Measurements from ENCODE around the gene ANKRD36C. TPM values are rescaled to one million over a fixed set of nuclear protein-coding genes. Genes with fewer than 3 reads are reported as not detected.
"Not testable (repeated sequence)": the region's sequence is repeated elsewhere in the genome, so short reads cannot be mapped to it uniquely, and the experiment has no call there.

Gene ANKRD36C
- total and polyA plus RNA-seq, 2 experiments from 2014 or later, result 16.2 to 16.8 TPM

- H3K4me1 Mint-ChIP-seq, result 0 out of 3 replicates have a peak, but pooled peaks cover 2% of the 10 kb centered on the region
- Histone ChIP-seq H2AFZ (no peak overlapping the region), H3K4me3 (no peak overlapping the region), H3K27ac (ENCODE audit: low read depth) (no peak overlapping the region), H3K9me2 (ENCODE audit: insufficient read depth) (no peaks in the 10 kb centered on the region), H3K27me3 (ENCODE audit: insufficient read depth) (no peaks in the 10 kb centered on the region), H4K20me1 (replicated peaks; ENCODE audit: insufficient read depth) (no peaks in the 10 kb centered on the region), H3K79me2 (replicated peaks; ENCODE audit: insufficient read depth) (no peaks in the 10 kb centered on the region), H3K36me3 (ENCODE audit: insufficient read depth) (no peaks in the 10 kb centered on the region), H3K4me1 (ENCODE audit: insufficient read depth) (no peaks in the 10 kb centered on the region), H3F3A (replicated peaks; ENCODE audit: low read depth) (no peaks in the 10 kb centered on the region), H3K4me2 (no peak overlapping the region)
- no peaks in the 10 kb centered on the region for H3K9me3 Mint-ChIP-seq
- H3K4me3 Mint-ChIP-seq, result no peak overlapping the region
- H3K27ac Mint-ChIP-seq, result no peak overlapping the region
- H3K36me3 Mint-ChIP-seq (ENCODE audit: low read depth), result no peaks in the 10 kb centered on the region; the same call in 2 of the 3 replicates
- peaks cover 12% of the 10 kb centered on the region for H3K27me3 Mint-ChIP-seq (ENCODE audit: insufficient read depth, low read depth, poor library complexity)
- ATAC-seq, result no peak
- TF ChIP-seq CREB1 (CRISPR knock-in tag; IDR thresholded peaks at IDR 0.05; ENCODE audit: low read depth), result no peak
- TF ChIP-seq NANOG (IDR thresholded peaks at IDR 0.05; ENCODE audit: borderline replicate concordance), result no peak
- TF ChIP-seq EZH2phosphoT487 (IDR thresholded peaks at IDR 0.05; ENCODE audit: unreplicated experiment), result no peak
- DNase-seq (ENCODE audit: low spot score), result no peak
These were observed 33.5 kb upstream of the ANKRD36C start for GRCh38 chr2:96025194-96025492.

DNA sequence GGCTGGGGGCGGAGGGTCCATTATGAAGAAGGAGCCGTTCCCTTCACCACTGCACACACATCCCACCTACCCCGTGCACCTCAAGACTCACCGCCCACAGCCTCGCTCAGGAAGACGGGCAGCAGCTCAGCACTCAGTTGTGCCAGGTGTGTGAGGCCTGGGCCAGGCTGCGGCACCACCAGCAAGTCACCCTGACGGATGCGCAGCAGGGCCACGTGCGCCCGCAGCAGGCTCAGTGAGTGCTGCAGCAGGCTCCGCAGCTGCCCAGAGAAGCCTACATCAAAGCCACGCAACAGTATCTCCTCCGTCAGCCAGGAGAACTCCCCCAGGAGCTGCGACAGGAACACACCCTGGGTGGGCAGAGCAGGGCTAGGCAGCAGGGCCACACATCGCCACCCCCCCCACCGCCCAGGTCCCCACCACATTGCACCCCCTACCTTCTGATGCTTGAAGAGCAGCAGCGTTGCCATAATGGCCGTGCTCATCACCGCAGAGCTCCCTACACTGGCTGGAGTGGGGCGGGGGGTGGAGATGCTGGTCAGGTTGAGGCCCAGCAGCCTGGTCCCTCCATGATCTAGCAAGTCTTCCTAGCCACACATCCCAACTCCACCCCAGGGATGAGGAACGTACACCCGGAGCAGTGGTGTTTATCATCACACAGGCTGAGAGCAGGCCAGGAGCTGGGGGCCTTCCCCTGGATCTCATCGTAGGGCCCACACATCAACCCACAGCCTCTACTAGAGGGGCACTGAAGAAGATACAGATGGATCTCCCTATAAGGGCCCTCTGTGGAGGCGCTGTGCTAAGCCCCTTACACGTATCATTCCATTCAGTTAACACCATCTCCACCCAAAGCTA is 32.9 kb upstream of the ANKRD36C start:
- no peak overlapping the region for H3K4me3 ChIP-seq
- H4K20me1 ChIP-seq (replicated peaks; ENCODE audit: insufficient read depth), result no peaks in the 10 kb centered on the region
- H3K79me2 ChIP-seq (replicated peaks; ENCODE audit: insufficient read depth), result no peaks in the 10 kb centered on the region
- no peak overlapping the region for H3K27ac Mint-ChIP-seq
- TF ChIP-seq ZNF114 (CRISPR knock-in tag; IDR thresholded peaks at IDR 0.05) (no peak), JUNB (IDR thresholded peaks at IDR 0.05; ENCODE audit: unreplicated experiment) (no peak), CREB1 (CRISPR knock-in tag; IDR thresholded peaks at IDR 0.05; ENCODE audit: low read depth) (no peak), ZNF462 (CRISPR knock-in tag; IDR thresholded peaks at IDR 0.05) (no peak), ZNF331 (CRISPR knock-in tag; IDR thresholded peaks at IDR 0.05; ENCODE audit: low read depth) (no peak)
- TF ChIP-seq, protein P1, sequence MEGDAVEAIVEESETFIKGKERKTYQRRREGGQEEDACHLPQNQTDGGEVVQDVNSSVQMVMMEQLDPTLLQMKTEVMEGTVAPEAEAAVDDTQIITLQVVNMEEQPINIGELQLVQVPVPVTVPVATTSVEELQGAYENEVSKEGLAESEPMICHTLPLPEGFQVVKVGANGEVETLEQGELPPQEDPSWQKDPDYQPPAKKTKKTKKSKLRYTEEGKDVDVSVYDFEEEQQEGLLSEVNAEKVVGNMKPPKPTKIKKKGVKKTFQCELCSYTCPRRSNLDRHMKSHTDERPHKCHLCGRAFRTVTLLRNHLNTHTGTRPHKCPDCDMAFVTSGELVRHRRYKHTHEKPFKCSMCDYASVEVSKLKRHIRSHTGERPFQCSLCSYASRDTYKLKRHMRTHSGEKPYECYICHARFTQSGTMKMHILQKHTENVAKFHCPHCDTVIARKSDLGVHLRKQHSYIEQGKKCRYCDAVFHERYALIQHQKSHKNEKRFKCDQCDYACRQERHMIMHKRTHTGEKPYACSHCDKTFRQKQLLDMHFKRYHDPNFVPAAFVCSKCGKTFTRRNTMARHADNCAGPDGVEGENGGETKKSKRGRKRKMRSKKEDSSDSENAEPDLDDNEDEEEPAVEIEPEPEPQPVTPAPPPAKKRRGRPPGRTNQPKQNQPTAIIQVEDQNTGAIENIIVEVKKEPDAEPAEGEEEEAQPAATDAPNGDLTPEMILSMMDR (conservative IDR thresholded peaks at IDR 0.05; ENCODE audit: low read depth in 2 of 2), result peak in 1 of 2 experiments; percentile 25; a peak in 1 of 4 replicates
- DNase-seq (ENCODE audit: low spot score) (peak; percentile 17), ATAC-seq (peak; percentile 18)
- no peaks in the 10 kb centered on the region for H3K9me3 Mint-ChIP-seq
- no peak overlapping the region for H3K4me3 Mint-ChIP-seq
- peaks cover 12% of the 10 kb centered on the region for H3K27me3 Mint-ChIP-seq (ENCODE audit: insufficient read depth, low read depth, poor library complexity)
- no peaks in the 10 kb centered on the region for H3K36me3 ChIP-seq (ENCODE audit: insufficient read depth)
- 0 out of 3 replicates have a peak, but pooled peaks cover 2% of the 10 kb centered on the region for H3K4me1 Mint-ChIP-seq
- H3K9me2 ChIP-seq (ENCODE audit: insufficient read depth), result no peaks in the 10 kb centered on the region
- H3K4me2 ChIP-seq, result no peak overlapping the region
- H3F3A ChIP-seq (replicated peaks; ENCODE audit: low read depth), result no peaks in the 10 kb centered on the region
- no peaks in the 10 kb centered on the region for H3K27me3 ChIP-seq (ENCODE audit: insufficient read depth)
- H3K27ac ChIP-seq (ENCODE audit: low read depth), result no peak overlapping the region
- no peaks in the 10 kb centered on the region for H3K4me1 ChIP-seq (ENCODE audit: insufficient read depth)
- H3K36me3 Mint-ChIP-seq (ENCODE audit: low read depth), result no peaks in the 10 kb centered on the region; the same call in 2 of the 3 replicates
- no peak overlapping the region for H2AFZ ChIP-seq

- H3K9me3 Mint-ChIP-seq; ATAC-seq; DNase-seq (ENCODE audit: low spot score): not testable (repeated sequence)
These were observed 32.1 kb upstream of the ANKRD36C start for GRCh38 chr2:96023701-96024100.

More at GRCh38 chr2:96023701-96024100, 32.1 kb upstream of the ANKRD36C start:
- H3K36me3 ChIP-seq (ENCODE audit: insufficient read depth); H3K27ac ChIP-seq (ENCODE audit: low read depth); H3K4me3 Mint-ChIP-seq; H3K79me2 ChIP-seq (replicated peaks; ENCODE audit: insufficient read depth); H3K36me3 Mint-ChIP-seq (ENCODE audit: low read depth); H3K4me1 ChIP-seq (ENCODE audit: insufficient read depth); H3K4me3 ChIP-seq; H3K9me2 ChIP-seq (ENCODE audit: insufficient read depth); H2AFZ ChIP-seq; H3K4me2 ChIP-seq; H3F3A ChIP-seq (replicated peaks; ENCODE audit: low read depth); H3K27me3 ChIP-seq (ENCODE audit: insufficient read depth); H3K4me1 Mint-ChIP-seq; H3K27ac Mint-ChIP-seq; H4K20me1 ChIP-seq (replicated peaks; ENCODE audit: insufficient read depth): not testable (repeated sequence)
- peaks cover 12% of the 10 kb centered on the region for H3K27me3 Mint-ChIP-seq (ENCODE audit: insufficient read depth, low read depth, poor library complexity)
